ENCODE data around the gene HLA-F. TPM values are rescaled to one million over a fixed set of nuclear protein-coding genes. Genes with fewer than 3 reads are reported as not detected.

Gene HLA-F
- total and polyA plus RNA-seq, 9 donors, result 16.3 to 61.6 (median 29.6) TPM

DNA sequence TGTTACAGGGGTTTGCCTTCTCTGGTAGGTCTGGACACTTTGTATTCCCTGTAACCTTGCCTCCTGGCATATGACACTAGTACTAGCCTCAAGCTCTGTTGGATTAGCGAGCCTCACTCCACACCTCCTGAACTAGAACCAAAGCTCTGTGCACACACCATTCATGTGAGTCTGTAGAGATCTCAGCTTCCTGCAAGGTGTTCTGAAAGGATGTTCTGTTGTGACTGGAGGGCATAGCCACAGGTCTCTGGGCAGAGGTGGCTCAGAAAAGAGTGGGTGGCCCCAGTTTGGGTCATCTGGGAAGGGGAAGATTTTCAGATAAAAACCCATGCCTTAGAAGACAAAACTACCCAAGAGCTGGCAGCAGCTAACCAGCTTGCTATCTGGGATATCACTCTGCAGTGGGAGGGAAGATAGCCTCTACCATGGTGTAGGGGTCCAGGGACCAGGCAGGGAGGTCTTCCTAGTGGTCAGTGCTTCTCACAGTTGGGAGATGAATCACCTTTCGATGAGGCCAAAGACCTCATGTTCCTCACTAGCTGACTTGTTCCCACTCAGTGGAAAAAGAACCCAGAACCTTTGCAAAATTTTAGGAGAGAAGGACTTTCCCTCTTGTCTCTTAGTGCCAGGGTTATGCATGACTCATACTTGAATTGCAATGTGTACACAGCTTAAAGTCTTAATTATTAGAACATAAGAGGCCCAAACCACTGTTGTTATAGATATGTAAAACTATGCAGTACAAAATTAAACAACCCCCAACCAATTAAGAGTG is 41.4 kb downstream of the HLA-F start:
- Histone ChIP-seq H3K27me3 (no peaks in the 10 kb centered on the region), H3K4me1 (ENCODE audit: insufficient read depth) (no peaks in the 10 kb centered on the region), H3K27ac (no peak overlapping the region), H3K36me3 (no peaks in the 10 kb centered on the region), H3K9me3 (no peaks in the 10 kb centered on the region), H3K4me3 (no peak overlapping the region)
- no peak for DNase-seq
- intact Hi-C loops (cut with DNase I), result no loop called here
- WGBS, 3 donors, result 69 to 88% (median 79%) methylated on average over 2 of the region's 2 CpGs
- no peak for TF ChIP-seq CTCF (IDR thresholded peaks at IDR 0.05)
- no peak for TF ChIP-seq EP300 (IDR thresholded peaks at IDR 0.05)
- no peak for TF ChIP-seq POLR2A (IDR thresholded peaks at IDR 0.05)

DNA sequence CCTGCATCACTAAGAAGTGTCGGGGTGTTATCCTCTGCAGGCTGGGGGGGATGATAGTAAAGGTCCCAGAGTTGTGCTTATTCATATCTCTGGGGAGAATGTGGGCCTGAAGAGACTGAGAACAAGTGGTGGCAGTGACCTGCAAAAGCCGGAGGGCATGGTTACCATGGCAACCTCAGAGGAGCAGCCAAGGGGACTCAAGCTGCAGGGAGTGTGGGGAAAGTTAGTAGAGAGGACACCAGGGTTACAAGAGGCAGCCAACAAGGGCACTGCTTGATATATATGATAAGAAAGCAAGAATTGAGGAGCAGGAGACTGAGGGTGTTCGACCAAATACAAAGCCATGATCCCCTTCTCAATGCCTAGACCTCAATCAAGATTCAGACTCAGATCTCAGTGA is 46.1 kb downstream of the HLA-F start:
- intact Hi-C loops (cut with DNase I), result no loop called here
- H3K27me3 ChIP-seq, result no peaks in the 10 kb centered on the region
- no peak for TF ChIP-seq CTCF (IDR thresholded peaks at IDR 0.05)
- no peak for TF ChIP-seq POLR2A (IDR thresholded peaks at IDR 0.05)
- TF ChIP-seq EP300 (IDR thresholded peaks at IDR 0.05), result no peak
- H3K36me3 ChIP-seq, result no peaks in the 10 kb centered on the region
- H3K4me3 ChIP-seq, result no peak overlapping the region
- H3K9me3 ChIP-seq, result no peaks in the 10 kb centered on the region
- H3K4me1 ChIP-seq (ENCODE audit: insufficient read depth), result no peaks in the 10 kb centered on the region
- no peak for DNase-seq
- no peak overlapping the region for H3K27ac ChIP-seq
- WGBS, 3 donors, result 54 to 72% (median 56%) methylated on average over 3 of the region's 3 CpGs

DNA sequence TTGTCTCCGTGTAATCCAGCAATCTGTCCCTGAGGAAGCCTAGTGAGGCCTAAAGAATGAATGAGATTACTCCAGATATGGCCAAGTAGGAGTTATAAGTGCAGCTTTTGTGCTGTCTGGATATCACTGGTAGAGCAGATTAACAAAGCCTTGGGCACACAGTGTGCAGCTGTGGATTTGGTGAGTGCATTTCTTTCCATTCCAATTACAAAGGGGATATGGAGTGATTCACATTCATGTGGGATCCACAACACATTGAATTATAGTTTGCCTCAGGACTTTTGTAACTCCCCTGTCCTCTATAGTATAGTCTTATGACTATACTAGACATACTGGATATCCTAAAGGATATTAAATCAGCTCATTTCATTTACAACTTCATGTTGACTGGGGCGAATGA is 47.1 kb downstream of the HLA-F start:
- Histone ChIP-seq H3K36me3 (no peaks in the 10 kb centered on the region), H3K4me3 (no peak overlapping the region), H3K9me3 (no peaks in the 10 kb centered on the region), H3K4me1 (ENCODE audit: insufficient read depth) (no peaks in the 10 kb centered on the region), H3K27me3 (no peaks in the 10 kb centered on the region), H3K27ac (no peak overlapping the region)
- DNase-seq, result no peak
- intact Hi-C loops (cut with DNase I), result no loop called here
- TF ChIP-seq EP300 (IDR thresholded peaks at IDR 0.05), result no peak
- no peak for TF ChIP-seq CTCF (IDR thresholded peaks at IDR 0.05)
- no peak for TF ChIP-seq POLR2A (IDR thresholded peaks at IDR 0.05)
- 68 to 82% (median 80%) methylated on average over 2 of the region's 2 CpGs for WGBS, 3 donors

GRCh38 chr6:29776684-29777083 is 53.5 kb downstream of the HLA-F start:
- TF ChIP-seq POLR2A (IDR thresholded peaks at IDR 0.05) (no peak), EP300 (IDR thresholded peaks at IDR 0.05) (no peak), CTCF (IDR thresholded peaks at IDR 0.05) (no peak)
- H3K27ac ChIP-seq, result no peak overlapping the region
- intact Hi-C loops (cut with DNase I), result no loop called here

More at GRCh38 chr6:29776684-29777083, 53.5 kb downstream of the HLA-F start:
- 63 to 95% (median 80%) methylated on average over 2 of the region's 2 CpGs for WGBS, 3 donors
- H3K9me3 ChIP-seq, result no peaks in the 10 kb centered on the region
- H3K27me3 ChIP-seq, result no peaks in the 10 kb centered on the region
- no peaks in the 10 kb centered on the region for H3K36me3 ChIP-seq
- no peaks in the 10 kb centered on the region for H3K4me1 ChIP-seq (ENCODE audit: insufficient read depth)
- H3K4me3 ChIP-seq, result no peak overlapping the region
- no peak for DNase-seq

Small RNA genes lying within 50 kb of the gene (small RNA-seq; reads per million reads assigned to genes)
- not detected for gene AL645939.2
- not detected for gene AL645939.3
- not detected for gene AL645939.4
- gene RF00019, result not detected

Other genes starting within 250 kb of the HLA-F start
- gene MAS1L, start 235.5 kb upstream of the HLA-F start, total RNA-seq, result not detected
- under 1 TPM in 1 of 2 donors, not detected in 1; 0.15 TPM for gene MAS1L, start 235.5 kb upstream of the HLA-F start, polyA plus RNA-seq
- under 1 TPM in 6 of 7 donors, not detected in 1; 0.22 to 0.60 (median 0.34) TPM for gene UBD, start 163.7 kb upstream of the HLA-F start, total RNA-seq
- 1 to 10 TPM in 1 of 2 donors, not detected in 1; 4.2 TPM for gene UBD, start 163.7 kb upstream of the HLA-F start, polyA plus RNA-seq
- not detected for gene OR2H2, start 138.3 kb upstream of the HLA-F start, total RNA-seq
- gene OR2H2, start 138.3 kb upstream of the HLA-F start, polyA plus RNA-seq, result not detected
- 10 to 100 TPM; 23.0 to 80.0 (median 58.0) TPM for gene GABBR1, start 90.3 kb upstream of the HLA-F start, total RNA-seq
- gene GABBR1, start 90.3 kb upstream of the HLA-F start, polyA plus RNA-seq, result 10 to 100 TPM; 41.3 to 48.5 TPM
- under 1 TPM in 1 of 7 donors, not detected in 6; 0.13 TPM for gene MOG, start 66.3 kb upstream of the HLA-F start, total RNA-seq
- under 1 TPM in 1 of 2 donors, not detected in 1; 0.05 TPM for gene MOG, start 66.3 kb upstream of the HLA-F start, polyA plus RNA-seq
- gene ZFP57, start 42.3 kb upstream of the HLA-F start, total RNA-seq, result under 1 TPM in 2 of 7 donors, not detected in 5; 0.24 to 0.25 TPM
- gene ZFP57, start 42.3 kb upstream of the HLA-F start, polyA plus RNA-seq, result under 1 TPM in 1 of 2 donors, not detected in 1; 0.13 TPM
- 1 to 10 TPM in 1 of 7 donors, under 1 TPM in 3, not detected in 3; 0.23 to 1.1 (median 0.43) TPM for gene HLA-G, start 104.4 kb downstream of the HLA-F start, total RNA-seq
- gene HLA-G, start 104.4 kb downstream of the HLA-F start, polyA plus RNA-seq, result under 1 TPM; 0.06 to 0.23 TPM
- 100 to 1,000 TPM; 269 to 430 (median 310) TPM for gene HLA-A, start 219.1 kb downstream of the HLA-F start, total RNA-seq
- gene HLA-A, start 219.1 kb downstream of the HLA-F start, polyA plus RNA-seq, result 100 to 1,000 TPM; 511 to 543 TPM